NCI-H2029 treated with DMSO at 0.1 percent for 48 hours (cell line): ENCODE results near the gene SESN2.

Experiments
- DNase-seq: peaks from one replicate; lab custom pipeline; 2025; lab: John Stamatoyannopoulos, UW

The SESN2 gene

DNA sequence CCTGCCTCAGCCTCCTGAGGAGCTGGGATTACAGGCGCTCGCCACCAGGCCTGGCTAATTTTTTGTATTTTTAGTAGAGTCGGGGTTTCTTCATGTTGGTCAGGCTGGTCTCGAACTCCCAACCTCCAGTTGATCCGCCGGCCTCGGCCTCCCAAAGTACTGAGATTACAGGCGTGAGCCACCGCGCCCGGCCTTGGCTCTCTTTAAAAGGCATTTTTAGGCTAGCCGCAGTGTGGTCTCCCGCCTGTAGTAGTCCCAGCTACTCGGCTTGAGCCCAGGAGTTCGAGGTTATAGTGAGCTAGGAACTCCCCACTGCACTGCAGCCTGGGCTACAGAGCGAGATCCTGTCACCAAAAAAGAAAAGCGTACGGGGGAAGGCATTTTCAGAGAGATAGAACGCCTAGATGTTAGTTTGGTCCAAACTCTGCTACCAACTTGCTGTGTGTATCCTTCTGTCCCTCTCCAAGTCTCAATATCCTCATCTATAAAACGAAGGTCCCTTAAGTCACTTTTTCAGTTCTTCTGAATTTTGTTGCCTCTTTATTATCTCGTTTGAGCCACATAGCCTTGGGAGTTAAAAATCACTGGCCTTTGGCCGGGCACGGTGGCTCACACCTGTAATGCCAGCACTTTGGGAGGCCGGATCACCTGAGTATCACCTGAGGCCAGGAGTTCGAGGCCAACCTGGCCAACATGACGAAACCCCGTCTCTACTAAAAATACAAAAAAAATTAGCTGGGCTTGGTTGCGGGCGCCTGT is 70.3 kb downstream of the SESN2 start:
- no peak for DNase-seq
